Suppressor macrophage treated with lipopolysaccharide for 4 hours (primary cell): Measurements from ENCODE around the gene CDHR2.
A peak's percentile ranks its signal among the peaks of the same experiment; 100 is the strongest.

Experiments used
- DNase-seq: peaks from one replicate; pipeline ENCODE4 v3.0.0-alpha.2; 2020

Gene CDHR2

DNA sequence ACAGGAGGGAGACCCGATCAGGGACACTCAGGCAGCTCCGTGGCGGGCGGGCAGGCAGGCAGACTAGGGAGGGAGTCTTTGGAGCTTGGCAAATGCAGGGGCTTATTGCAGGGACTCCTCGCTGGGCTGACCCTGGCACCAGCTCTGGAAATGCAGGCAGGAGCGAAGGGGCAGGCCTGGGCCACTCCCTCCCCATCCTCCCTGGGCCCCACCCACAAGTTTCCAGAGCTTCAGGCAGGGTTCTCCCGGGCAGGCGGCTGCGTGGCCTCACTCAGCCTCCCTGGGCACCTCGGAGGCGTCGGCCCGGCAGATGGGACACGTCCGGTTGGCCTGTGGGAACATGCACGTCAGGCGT lies 20.4 kb upstream of the CDHR2 start:
- no peak for DNase-seq

DNA sequence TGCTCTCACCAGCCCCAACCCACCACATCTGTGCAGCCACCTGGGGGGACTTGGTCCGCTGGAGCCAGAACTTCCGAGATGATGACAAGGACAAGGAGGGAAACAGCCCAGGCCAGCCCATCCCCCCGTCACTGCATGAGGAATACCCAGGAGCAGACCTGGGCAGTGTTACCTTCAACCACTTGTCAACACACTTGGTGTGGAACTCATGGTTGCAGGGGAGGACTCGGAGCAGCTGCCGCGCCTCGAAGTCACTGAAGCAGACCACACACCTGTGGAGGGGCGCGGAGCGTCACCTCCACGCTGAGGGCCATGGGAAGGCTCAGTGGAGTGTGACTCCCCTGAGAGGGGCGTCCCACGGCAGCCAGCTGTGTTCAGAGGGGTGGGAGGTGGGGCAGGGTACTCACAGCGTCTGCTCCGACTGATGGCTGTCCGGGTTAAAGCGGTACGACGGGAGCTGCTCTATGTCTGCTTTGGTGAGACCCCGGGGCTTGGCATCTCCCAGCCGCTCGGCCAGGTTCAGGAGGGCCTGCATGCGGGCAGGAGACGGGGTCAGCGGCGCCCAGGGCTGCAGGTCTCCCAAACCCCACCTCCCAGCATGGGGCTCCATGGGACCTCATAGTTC lies 19.9 kb upstream of the CDHR2 start:
- no peak for DNase-seq

DNA sequence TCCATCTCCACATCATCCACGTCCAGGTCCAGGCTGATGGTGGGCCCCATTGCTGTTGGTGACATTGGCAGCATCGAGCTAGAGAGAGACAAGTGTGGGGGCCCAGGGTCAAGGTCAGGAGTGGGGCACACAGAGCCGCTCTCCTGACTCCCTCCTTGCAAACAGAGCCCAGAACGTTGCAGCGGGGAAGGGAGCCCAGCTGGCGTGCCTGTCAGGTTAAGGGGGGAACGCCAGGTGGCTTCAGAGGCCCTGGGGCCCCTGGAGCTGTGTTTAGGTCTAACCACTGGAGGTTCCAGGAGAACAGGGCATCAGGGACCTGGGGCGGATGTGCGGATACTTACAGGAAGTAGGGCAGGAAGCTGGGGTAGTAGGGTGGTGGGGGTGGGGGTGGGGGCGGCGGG lies 19.4 kb upstream of the CDHR2 start:
- DNase-seq: no peak

DNA sequence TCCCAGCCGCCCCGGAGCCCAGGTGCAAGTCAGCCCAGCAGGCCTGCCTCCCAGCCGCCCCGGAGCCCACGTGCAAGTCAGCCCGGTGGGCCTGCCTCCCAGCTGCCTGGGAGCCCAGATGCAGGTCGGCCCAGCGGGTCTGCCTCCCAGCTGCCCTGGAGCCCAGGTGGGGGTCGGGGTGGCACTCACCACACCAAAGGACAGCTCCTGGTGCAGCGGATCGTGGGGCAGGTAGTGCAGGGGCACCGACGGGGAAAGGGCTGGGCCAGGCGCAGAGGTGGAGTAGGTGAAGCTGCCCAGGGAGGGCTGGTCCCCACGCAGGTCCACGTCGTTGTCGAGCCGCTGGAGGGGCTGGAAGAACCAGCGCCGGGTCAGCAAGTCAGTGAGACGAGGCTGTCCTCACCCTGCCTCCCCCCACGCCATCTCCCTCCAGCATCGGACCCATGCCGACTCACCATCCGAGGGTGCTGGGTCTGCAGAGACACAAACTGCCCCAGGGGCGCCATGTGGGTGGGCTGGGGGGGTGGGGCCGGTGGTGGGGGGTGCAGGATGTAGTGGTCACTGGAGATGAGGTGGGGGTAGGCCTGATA lies 18.7 kb upstream of the CDHR2 start:
- no peak for DNase-seq

DNA sequence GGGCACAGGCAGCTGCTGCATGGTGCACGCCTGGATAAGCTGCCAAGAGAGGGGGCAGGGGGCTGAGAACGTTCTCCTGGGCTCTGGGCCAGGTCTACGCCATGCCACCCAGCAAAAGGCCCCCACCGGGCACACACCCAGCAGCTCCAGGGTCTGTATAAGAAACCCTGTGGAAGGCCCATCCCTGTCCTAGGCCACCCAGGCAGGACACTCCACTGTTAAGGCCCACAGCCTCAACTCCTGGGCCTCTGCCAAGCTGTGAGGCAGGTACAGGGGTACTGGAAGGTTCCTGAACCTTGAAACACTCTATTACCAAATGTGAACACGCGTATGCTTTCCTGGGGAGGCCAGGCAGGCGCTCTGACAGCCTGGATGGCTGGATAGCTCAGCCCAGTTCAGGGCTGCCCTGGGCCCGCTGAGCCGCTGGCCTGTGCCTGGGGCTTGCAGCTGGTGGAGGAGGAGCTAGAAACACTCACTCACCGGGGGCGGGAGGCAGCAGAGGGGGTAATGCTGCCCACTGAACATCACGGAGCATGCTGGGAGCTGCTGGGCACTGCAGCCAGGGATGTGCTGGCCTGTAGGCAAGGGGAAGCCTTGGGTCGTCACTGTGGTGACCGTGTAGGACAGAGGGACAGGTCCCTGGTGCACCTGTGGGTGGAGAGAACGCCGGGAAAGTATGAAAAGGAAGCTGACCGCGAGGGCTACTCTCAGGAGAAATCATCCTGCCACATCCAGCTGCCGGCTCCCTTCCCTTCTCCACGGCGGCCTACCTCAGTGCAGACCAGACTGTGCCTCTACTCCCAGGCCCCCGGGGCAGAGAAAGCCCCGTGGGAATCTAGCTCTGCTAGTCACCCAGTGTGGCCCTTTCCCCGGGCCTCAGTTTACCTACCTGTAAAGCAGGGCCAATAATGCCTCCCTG lies 17.9 kb upstream of the CDHR2 start:
- DNase-seq: no peak

DNA sequence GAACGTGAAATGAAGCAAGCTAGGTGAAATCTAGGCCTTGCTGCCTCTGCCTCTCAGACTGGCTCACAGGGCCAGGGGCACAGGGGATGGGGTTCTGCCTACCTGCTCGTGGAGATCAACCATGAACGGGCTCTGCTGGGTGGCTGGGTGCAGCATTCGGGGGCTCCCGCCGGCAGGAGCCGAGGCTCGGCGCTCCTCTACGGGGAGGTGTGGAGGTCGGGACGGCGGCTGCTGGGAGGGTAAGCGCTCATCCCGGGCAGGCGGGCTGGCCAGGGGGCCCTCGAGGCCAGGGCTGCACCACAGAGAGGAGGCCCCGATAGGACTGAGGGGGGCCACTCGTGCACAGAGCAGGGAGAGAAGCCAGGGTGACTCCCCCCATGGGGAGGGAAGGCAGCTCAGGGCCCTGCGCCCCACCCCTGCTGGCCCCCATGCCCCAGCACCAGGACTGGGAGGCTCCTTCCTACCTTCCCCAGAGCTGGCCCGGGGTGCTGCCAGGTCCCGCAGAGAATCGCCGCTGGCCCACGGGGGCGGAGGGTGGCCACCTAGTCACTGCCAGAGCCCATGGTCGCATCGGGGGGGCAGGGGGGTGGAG lies 17.1 kb upstream of the CDHR2 start:
- no peak for DNase-seq

DNA sequence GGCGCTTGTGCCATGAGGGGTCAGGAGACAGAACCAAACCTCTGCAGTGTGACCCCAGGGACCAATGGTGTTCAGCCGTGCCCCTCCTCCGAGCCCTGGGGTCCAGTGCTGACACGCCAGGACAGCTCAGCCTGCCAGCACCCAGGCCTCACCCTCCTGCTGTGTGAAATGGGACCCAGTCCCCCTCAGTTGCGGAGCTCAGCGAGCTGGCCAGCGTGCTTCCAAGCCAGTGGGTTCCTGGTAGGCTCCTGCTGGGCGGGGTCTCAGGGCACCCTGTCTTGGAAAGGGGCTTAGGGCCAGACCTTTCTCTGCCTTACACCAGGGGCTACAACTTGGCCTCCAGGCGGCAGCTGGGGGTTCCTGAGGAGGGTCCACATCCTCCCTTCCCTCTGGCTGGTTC lies 16.3 kb upstream of the CDHR2 start:
- DNase-seq: no peak

DNA sequence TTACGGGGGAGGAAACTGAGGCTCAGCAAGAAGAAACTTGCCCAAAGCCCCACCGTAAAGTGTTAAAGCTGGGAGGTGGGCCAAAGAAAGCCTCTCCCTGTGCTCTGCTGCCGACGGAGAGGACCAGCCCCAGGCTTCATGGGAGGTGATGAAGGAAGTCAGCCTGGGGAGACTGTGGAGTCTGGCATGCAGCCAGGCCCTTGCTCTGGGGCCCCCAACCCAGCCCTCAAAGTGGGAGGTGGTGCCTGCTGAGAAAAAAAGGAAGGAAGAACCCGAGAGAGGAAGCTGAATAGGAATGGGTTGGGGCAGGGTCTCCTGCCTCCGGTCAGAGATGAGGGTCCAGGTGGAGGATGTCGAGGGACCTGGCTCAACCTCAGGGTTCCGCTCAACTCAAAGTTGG lies 15.8 kb upstream of the CDHR2 start:
- DNase-seq: peak; percentile 22

DNA sequence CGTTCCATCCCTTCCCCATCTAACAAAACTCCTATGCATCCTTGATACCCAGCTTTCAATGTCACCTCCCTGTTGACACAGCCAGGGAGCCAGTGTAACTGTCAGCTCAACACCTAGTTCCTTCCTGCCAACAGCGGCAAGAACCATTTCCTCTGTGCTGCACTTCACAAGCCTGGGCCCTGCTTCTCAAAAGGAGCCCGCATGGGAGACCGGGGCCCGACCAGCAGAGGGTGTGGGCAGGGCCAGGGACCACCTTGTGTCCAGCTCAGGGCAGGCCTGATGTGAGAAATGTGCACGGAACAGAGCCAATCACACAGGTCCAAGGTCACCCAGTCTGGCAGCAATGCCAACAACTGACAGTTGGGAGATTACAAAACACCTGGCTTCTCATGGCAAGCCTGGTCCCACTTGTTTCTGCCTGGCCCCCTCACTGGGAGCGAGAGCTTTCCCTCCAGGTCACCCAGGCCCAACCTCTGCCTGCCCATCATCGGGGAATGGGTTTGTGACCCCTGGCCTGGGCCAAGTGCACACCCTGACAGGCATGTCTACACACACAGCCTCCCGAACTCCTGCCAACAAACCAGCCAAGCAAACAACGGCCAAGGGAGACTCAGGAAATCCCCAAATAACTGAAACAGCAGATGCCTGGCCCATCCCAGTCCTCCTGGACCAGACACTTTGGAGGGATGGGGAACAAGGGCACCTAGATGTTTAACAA lies 15.1 kb upstream of the CDHR2 start:
- no peak for DNase-seq

DNA sequence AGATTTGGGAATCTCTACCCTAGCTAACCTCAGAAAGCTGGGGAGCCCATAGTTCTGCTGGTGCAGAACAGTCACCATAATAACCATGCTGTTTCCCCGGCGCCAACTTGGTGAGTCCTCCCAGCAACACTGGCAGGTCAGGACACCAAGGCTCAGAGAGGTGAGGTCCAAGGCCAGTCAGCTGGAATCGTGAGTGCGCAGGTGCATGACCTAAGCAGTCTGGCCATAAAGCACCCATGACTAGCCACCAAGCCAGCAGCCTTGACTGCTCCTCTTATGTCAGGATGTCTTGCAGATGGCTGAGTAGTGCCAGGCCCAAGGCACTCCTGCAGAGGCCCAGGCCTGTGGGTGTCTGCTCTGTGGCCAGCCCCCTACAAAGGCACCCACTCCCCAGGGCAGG lies 14.5 kb upstream of the CDHR2 start:
- DNase-seq: no peak

DNA sequence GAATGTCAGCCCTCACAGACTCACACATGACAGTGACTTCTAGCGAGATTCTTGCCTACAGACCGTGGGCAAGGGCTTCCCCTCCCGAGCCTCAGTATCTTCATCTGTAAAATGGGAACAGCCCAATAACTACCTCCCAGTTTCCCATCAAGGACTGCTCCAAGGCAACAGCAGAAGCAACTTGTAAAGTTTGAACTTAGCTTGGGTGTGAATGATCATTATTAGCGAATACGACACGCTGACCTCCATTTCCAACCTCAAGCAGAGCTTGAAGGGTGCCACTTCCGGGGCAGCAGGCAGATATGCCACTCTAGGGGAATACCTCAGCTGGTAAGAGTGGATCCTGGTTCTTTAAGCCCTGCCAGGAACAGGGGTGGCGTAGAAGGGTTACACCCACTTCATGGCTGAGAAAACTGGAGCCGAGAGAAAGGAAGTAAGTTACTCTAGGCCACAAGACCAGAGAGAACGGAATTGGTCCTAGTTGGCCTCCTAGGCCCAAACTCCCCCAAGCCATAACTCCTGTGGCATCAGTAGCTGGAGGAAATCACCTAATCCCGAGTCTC lies 14.0 kb upstream of the CDHR2 start:
- DNase-seq: peak; percentile 80

DNA sequence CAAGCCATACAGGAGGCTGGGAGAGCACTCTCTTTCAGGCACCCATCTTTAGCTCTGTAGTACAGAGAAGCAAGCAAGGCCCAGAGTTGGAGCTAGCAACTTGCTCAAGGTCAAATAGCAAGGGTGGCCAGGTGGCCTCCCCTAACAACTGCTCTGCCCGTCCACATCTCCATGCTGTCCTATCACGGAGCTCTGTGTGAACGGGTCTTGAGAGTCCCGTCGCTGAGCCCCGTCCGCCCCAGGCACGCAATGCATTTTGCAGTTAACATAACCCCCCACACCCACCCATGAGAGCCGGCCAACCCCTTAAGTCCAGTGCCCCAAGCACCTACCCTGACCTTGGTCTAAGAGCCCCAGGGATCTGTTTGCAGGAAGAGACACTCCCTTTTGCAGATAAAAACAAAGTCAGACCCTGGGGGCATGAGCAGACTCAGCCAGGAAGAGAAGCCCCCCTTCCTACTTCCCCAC lies 13.4 kb upstream of the CDHR2 start:
- no peak for DNase-seq

DNA sequence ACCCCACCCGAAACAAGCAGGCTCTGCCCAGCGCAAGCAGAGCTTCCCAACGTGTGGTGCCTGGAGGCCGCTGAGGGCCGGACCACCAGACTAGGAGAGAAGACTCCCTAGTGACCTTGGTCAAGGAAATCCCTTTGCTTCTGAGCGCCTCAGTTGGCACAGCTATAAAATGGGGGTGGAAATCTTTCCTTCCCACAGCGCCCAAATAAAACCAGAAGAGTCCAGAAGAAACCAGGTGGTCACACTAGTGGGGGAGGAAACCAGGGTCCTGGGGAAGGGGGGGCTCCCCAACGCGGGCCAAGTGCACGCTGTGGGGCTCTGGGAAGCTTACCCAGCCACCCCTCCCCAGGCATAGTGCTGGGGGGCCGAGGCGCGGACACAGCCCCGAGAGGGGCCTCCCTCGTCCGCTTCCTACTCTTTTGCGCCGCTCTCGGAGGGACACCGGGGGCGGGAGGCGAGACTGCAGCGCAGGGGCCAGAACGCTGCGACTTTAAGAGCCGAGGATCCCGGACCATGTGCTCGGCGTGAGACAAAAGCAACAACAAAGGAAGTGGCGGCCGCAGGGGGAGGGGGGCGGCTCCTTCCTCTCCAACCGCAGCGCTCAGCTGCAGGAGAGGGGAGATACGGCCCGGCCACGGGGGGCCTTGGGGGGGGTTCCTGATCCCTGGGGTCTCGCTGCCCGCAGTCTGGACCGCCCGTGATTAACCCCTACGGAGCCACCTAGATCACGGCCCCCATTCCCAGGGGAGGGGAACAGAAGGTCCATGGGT lies 12.8 kb upstream of the CDHR2 start:
- peak; percentile 72 for DNase-seq

DNA sequence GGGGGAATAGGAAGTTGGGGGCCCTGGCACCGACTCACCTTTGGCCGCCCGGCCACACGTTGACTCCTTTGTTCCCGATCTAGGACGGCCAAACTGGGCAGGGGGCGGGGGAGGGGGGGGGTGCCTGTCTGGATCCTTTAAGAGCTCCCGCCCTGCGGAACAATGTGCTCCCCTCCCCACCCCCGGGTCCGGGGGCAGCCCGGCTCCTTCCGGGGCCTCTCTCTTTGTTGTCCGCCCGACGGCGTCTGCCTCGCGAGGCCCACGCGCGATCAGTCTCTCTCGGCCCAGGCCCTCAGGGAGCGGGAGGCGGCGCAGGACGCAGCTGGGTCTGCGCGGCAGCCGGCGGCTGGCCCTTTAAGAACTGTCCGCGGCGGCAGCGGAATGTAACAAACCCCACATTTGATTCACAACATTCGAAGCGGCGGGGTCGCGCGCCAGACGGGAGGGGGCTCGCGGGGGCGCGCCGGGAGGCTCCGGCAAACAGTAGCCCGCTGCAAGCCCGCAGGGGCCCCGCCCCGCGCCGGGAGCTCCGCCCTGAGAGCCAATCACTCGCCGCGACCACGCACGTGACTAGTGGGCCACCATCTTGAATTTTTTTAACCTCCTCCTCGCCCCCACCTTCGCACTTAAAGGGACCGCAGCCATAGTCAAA lies 12.1 kb upstream of the CDHR2 start, which contains the start of gene RNF44:
TSS of gene RNF44 (minus strand) at position 501 of the 652 bp plus-strand sequence. CDS start 4,930 bp downstream, outside the sequence.
- peak; percentile 96 for DNase-seq

DNA sequence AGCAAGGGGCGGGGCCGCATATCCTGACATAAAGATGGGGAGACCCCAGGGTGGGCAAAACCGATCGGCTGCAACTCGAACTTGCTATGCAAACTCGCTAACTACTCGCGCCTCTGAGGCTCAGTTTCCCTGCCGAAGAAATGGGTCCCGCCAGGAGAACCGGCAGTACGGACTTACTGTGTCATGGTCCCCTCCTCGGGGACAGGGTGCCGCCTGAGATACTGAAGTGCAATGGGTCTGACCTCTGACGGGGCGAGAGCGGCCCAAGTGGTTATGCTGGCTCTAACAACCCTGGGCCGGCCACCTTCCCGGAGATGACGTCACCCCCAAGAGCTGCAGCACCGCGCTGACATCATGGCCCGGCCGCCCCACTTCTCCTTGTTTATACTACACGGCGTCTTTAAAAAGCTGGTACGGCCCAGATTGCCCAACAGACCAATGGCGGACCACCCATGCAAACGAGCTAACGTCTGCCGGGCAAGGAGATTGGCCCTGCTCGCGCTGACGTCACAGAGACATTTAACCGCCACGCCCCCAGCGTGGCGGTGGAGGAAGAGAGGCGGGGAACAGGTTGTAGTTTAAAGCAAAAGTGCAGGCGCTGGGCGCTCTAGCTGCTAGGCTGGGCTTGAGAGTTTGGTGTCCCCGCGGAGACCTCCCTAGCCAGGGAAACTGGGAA lies 11.4 kb upstream of the CDHR2 start:
- peak; percentile 99 for DNase-seq

DNA sequence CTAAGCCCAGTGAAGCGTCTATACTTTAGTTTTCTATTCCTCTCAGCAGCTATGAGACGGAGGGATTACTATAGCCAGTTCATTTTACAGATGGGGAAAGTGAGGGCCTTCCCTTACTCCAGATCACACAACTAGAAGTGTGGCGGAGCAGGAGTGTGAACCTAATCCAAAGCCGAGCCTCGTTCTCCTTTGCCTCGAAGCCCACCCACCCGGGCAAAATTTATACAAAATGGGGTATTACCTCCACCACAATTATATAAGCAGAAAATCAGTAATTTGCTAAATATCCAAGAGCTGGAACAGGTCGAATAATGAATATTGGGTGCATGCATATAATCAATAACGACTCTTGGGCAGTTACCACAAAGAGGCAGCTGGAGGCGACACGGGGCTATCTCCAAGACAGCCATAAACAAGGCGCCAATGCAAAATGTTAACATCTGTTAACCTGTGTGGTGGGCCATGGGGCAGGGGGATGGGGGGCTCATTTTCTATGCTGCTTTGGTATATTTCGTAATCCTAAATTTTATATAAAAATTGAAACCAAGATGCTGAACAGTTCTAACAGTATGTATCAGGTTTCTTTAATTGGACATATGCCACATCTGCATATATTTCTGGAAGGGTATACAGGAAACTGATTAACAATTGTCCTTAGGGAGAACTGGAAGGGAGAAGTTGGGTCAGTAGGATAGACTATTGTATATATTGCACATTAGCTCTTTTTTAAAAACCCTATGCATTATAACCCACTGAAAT lies 10.7 kb upstream of the CDHR2 start:
- no peak for DNase-seq

DNA sequence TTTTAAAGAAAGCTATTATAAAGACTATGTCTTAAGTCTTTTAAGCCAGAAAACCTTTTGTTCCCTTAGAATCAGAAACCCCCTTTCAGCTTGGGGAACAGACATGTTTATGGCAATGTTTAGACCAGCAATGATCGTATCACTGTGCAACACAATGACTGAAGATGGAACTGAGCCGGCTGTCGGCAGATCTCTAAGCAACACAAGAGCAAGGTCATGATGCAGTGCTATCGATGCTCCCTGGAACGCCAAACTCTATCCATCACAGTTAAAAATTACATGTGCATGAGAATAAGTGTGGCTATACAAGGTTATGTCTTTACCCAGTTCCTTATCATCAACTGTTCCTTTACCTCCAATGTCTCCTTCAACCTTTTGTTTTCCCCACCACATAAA lies 10.2 kb upstream of the CDHR2 start:
- DNase-seq: no peak

DNA sequence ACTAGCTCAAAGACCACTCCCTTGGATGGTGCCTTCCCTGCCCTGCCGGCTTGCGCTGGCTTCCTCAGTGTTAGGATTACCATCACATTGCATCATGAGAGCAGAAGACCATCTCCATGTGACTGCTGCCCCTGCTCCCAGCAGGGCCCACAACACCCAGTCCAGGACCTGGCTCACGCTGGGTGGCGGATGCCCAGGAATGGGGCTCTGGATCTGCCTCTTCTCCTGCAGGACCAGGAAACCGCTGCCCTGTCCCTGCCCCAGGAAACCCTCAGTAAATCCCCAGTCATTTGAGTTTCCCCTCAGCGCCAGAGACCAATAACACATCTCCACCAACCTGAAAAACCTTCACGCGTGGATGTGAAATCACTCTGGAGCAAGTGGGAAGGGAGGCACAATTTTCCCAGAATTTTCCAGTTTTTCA lies 8.7 kb upstream of the CDHR2 start:
- DNase-seq: no peak

DNA sequence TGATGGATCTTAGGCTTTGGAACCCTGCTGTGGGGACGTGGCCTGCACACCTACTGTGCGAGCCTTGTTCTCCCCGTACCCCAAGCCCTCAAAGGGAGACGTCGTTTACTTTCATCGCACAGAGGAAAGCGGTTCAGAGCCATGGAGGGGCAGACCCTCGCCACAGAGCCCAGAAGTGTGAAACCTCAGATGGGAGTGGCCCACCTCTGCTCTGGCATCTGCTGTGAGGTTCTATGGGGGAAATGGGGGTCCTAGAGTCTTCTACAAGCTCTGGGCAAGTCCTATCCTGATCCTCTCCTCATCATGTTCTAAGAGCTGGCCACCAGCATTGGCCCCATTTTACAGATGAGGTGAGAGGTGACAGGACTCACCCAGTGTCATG lies 8.2 kb upstream of the CDHR2 start:
- no peak for DNase-seq
